LHCN-M2 (cell line): Measurements from ENCODE around the gene SERAC1. TPM values are rescaled to one million over a fixed set of nuclear protein-coding genes. Genes with fewer than 3 reads are reported as not detected.
"Not testable (repeated sequence)": the region's sequence is repeated elsewhere in the genome, so short reads cannot be mapped to it uniquely, and the experiment has no call there.

ENCODE experiments used
- DNase-seq: peaks from one replicate; pipeline ENCODE4 v3.0.0-alpha.2; 2012; ENCODE audit warnings: low read depth
- total RNA-seq: library from RNA; depleted of rRNA; stranded (reverse); fragments of >200 nt; gene quantifications from 2 replicates; pipeline ENCODE4 v1.2.3, GENCODE V29; 2014

The SERAC1 gene
- total RNA-seq, 1 experiment from 2014 or later: 8.6 TPM

- DNase-seq: peak; percentile 94
These were observed 6.5 kb upstream of the SERAC1 start for GRCh38 chr6:158174514-158174913.

DNA sequence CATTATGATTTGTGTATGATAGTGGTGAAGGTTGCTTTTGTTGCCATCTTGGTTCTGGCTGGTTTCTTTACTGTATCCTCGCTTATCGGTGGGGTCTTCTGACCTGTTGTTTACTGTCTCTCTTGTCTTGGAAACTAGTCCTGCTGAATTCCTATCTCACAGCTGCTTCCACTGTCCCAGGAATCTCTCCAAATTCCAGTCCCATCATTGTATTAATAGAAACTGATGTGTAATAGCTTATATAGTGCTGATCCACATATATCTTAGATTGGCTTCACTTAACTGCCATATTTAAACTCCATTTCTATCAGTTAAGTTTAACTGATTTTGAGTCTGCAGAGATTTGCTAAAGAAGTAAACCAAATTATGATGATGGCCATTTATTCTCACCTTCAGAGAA, 6.0 kb upstream of the SERAC1 start:
- DNase-seq: no peak

GRCh38 chr6:158172001-158172400, 3.9 kb upstream of the SERAC1 start:
- no peak for DNase-seq

- DNase-seq: peak; percentile 90
These were observed 2.6 kb upstream of the SERAC1 start for GRCh38 chr6:158170656-158171081.

DNA sequence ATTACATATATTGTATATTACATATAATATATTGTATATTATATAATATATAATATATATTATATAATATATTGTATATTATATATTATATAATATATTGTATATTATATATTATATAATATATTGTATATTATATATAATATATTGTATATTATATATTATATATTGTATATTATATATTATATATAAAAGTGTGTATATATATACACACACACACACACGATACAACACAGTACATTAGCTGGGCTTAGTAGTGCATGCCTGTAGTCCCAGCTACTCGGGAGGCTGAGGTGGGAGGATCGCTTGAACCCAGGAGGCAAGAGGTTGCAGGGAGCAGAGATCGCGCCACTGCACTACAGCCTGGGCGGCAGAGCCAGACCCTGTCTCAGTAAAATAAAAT, 1.6 kb upstream of the SERAC1 start:
- not testable (repeated sequence) for DNase-seq

GRCh38 chr6:158165919-158166416, 2.1 kb downstream of the SERAC1 start:
- no peak for DNase-seq

DNA sequence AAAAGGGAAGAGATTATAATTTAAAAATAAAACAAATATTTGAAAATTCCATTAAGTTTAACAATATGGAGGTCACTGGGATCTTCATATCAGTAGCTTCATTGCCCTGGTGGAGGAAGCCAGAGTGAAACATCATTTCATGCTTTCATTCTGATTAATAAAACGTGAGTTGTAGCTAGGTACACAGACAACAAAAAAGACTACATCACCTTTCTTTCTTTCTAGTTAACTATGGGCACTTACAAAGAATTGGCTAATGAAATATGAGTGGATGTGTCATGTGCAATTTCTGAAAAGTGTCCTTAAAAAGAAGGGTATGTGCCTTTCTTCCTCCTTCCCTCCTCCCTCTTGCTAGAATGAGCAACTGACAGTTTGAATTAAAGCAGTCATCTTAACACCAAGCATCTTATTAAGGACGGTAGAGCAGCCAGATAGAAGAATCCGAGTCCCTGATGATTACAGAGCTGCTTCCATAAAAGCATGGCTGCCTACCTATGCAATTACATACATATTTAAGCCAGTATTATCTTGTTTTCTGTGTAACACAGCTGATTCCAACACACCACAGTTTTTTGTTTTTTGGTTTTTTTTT, 3.4 kb downstream of the SERAC1 start:
- DNase-seq: no peak

DNA sequence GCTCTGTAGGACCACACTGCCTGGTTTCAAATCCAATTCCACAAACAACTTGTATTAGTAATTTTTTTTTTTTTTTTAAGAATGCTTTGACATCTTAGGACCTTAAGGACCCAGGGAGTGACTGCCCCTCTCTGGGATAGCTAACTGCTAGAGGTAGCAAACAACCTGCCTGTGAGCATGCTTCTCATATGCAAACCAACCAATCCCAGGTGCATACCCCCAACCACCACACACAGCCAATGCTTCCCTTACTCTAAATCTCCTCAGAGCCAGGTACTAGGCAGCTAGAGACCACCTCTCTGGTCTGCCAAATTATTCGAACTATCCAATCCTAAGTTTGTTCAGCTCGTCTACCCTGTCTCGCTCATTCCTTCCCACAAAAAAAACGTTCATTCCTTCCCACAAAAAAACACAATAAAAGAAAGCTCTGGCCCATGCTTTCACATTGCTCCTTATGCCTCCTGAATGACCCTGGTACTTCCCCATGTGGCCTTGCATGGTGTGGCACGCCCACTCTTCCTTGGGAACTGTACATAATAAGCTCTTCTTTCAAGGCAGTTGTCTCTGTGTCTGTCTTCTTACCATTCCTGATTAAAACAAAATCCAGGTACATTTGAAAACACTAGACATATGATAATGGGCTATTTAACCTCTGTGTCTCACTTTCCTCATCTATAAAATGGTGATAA, 6.4 kb downstream of the SERAC1 start:
- DNase-seq: no peak

DNA sequence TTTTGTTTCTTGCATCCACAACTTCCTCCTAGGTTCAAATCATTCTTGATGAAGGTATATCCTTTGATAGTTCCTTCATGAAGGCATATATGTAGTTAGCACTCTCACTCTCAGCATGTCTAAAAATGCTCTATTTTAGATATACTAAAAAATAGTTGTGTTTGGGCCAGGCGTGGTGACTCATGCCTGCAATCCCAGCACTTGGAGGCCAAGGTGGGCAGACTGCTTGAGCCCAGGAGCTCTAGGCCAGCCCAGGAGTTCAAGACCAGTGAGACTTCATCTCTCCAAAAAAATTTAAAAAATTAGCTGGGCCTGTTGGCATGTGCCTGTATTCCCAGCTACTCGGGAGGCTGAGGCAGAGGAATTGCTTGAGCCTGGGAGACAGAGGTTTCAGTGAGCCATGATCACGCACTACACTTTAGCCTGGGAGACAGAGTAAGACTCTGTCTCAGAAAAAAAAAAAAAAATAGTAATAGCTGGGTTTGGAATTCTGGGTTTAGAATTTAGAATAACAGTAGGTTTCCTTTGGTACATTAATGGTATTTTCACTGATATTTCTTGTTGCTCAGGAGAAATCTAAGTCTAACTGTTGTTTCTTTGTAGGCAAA, 7.0 kb downstream of the SERAC1 start:
- DNase-seq: no peak

GRCh38 chr6:158158748-158159147, 9.3 kb downstream of the SERAC1 start:
- DNase-seq: no peak

- no peak for DNase-seq
These were observed 9.9 kb downstream of the SERAC1 start for GRCh38 chr6:158158123-158158522.

GRCh38 chr6:158157064-158157764, 10.8 kb downstream of the SERAC1 start:
- no peak for DNase-seq

DNA sequence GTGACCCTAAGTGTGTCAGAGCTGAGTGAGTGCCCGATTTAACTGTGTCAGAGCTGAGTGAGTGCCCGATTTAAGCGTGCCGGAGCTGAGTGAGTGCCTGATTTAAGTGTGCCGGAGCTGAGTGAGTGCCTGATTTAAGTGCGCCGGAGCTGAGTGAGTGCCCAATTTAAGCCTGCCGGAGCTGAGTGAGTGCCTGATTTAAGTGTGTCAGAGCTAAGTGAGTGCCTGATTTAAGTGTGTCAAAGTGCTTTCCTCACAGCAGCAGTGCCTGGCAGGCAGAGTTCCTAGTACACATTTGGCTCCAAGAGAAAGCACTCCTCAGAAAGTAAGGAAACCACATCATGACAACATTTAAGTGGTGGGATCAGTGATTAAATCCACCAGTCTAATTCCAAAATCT, 13.2 kb downstream of the SERAC1 start:
- DNase-seq: no peak

- no peak for DNase-seq
These were observed 14.5 kb downstream of the SERAC1 start for GRCh38 chr6:158153576-158153975.

GRCh38 chr6:158152659-158153058, 15.4 kb downstream of the SERAC1 start:
- no peak for DNase-seq

- not testable (repeated sequence) for DNase-seq
These were observed 16.0 kb downstream of the SERAC1 start for GRCh38 chr6:158152025-158152424.

GRCh38 chr6:158150701-158151100, 17.4 kb downstream of the SERAC1 start:
- peak; percentile 77 for DNase-seq

DNA sequence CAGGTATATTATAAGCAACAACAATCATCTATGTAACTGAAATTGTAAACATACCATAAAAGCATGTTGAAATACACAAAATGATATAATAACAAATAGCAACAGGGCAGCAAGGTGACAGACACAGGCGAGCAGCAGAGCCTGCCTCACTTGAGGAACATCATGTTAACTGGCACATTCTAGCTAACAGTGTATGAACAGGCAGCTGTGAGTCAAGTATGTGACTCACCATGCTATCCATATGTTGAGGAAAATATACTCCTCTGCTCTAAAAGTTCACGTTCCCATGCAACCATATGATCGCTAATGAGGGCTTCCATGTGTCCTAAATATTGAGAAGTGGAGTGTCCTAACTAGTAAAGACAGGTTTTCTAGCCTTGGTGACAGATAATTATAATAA, 18.4 kb downstream of the SERAC1 start:
- DNase-seq: peak; percentile 69

GRCh38 chr6:158143700-158144099, 24.4 kb downstream of the SERAC1 start:
- peak; percentile 42 for DNase-seq

- peak; percentile 27 for DNase-seq
These were observed 25.3 kb downstream of the SERAC1 start for GRCh38 chr6:158142789-158143188.

GRCh38 chr6:158131926-158132325, 36.1 kb downstream of the SERAC1 start:
- peak; percentile 10 for DNase-seq

DNA sequence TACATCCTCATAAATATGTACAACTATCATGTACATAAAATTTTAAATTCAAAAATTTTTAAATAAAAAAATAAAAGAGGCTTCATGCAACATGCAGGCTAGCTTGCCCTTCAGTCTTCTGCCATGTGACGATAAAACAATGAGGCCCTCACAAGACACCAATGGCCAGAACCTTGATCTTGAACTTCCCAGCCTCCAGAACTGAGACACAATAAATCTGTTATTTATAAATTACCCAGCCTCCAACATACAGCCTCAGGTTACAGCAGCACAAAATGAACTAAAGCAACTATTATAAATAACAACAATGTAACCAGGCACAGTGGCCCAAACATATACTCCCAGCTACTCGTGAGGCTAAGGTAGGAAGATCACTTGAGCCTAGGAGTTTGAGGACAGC, 42.8 kb downstream of the SERAC1 start:
- DNase-seq: no peak
